ENCODE measurements around the gene RYR2. TPM values are rescaled to one million over a fixed set of nuclear protein-coding genes. Genes with fewer than 3 reads are reported as not detected.

Gene RYR2
- total RNA-seq, 1 experiment from 2014 or later = 2.8 TPM

DNA sequence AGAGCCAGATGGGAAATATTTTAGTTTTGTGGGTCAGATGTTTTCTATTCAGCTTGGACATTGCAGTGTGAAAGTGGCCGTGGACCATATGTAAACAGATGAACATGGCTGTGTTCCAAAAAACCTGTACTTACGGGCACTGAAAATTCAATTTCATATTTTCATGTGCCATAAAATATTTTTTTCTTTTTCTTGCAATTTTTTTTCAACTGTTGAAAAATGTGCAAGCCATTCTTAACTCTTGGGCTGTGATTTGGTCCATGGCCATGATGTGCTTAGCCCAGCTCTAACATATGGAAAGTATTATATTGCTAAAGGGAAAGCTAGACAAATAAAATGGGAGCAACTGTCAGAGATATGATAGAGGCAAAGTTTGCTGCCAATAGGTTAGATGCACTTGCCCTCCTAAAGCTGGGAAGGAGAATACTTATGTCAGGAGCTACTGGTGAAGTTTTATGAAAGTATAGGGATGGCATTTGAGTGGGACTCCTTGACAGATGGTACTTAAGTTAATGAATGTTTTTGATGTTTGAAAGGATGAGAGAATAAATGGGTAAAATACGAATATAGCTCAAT, 240.3 kb downstream of the RYR2 start:
- no peaks in the 10 kb centered on the region for H3K36me3 ChIP-seq (ENCODE audit: insufficient read depth, low read length, poor library complexity, severe bottlenecking)
- H3K9me3 ChIP-seq (ENCODE audit: low read depth, low read length, poor library complexity, severe bottlenecking) = no peaks in the 10 kb centered on the region
- H3K27ac ChIP-seq (ENCODE audit: low read depth, low read length, poor library complexity, severe bottlenecking) = no peak overlapping the region
- no peaks in the 10 kb centered on the region for H3K4me1 ChIP-seq (ENCODE audit: insufficient read depth, low read length, poor library complexity, severe bottlenecking)
- ChIA-PET POLR2A (ENCODE audit: low non-redundant PET) (no interaction called here), CTCF (no interaction called here)
- intact Hi-C loops (cut with micrococcal nuclease; ENCODE audit: unreplicated experiment) = no loop called here
- no peak for DNase-seq (ENCODE audit: low spot score)
- no peak for TF ChIP-seq EZH2 (IDR thresholded peaks at IDR 0.05; ENCODE audit: borderline replicate concordance, low read depth, low read length, poor library complexity, severe bottlenecking)
- TF ChIP-seq, protein P1, sequence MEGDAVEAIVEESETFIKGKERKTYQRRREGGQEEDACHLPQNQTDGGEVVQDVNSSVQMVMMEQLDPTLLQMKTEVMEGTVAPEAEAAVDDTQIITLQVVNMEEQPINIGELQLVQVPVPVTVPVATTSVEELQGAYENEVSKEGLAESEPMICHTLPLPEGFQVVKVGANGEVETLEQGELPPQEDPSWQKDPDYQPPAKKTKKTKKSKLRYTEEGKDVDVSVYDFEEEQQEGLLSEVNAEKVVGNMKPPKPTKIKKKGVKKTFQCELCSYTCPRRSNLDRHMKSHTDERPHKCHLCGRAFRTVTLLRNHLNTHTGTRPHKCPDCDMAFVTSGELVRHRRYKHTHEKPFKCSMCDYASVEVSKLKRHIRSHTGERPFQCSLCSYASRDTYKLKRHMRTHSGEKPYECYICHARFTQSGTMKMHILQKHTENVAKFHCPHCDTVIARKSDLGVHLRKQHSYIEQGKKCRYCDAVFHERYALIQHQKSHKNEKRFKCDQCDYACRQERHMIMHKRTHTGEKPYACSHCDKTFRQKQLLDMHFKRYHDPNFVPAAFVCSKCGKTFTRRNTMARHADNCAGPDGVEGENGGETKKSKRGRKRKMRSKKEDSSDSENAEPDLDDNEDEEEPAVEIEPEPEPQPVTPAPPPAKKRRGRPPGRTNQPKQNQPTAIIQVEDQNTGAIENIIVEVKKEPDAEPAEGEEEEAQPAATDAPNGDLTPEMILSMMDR (conservative IDR thresholded peaks at IDR 0.05; ENCODE audit: low read depth, low read length) = no peak
- BruUV-seq (replicated peaks) = no TSS peak
- H3K27me3 ChIP-seq (replicated peaks; ENCODE audit: insufficient read depth, low read depth, low read length, poor library complexity) = no peaks in the 10 kb centered on the region
- no peak overlapping the region for H3K4me3 ChIP-seq (ENCODE audit: low read depth, low read length, poor library complexity, severe bottlenecking)

DNA sequence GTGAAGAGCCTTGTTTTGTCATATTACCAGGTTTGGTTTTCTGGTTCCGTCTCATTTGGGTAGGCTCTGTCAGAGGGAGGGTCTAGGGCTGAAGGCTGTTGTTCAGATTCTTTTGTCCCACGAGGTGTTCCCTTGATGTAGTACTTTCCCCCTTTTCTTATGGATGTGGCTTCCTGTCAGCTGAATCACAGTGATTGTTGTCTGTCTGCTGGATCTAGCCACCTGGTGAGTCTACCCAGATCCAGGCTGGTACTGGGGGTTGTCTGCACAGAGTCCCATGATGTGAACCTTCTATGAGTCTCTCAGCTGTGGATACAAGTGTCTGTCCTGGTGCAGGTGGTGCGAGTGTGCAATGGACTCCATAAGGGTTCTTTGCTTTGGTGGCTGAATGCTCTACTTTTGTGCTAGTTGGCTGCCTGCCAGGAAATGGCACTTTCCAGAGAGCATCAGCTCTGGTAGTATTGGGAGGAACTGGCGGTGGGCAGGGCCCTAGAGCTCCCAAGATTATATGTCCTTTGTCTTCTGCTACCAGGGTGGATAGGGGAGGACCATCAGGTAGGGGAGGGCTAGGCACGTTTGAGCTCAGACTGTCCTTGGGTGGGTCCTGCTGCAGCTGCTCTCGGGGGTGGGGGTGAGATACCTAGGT, 246.0 kb downstream of the RYR2 start:
- no peaks in the 10 kb centered on the region for H3K36me3 ChIP-seq (ENCODE audit: insufficient read depth, low read length, poor library complexity, severe bottlenecking)
- H3K27me3 ChIP-seq (replicated peaks; ENCODE audit: insufficient read depth, low read depth, low read length, poor library complexity) = no peaks in the 10 kb centered on the region
- H3K4me3 ChIP-seq (ENCODE audit: low read depth, low read length, poor library complexity, severe bottlenecking) = no peak overlapping the region
- TF ChIP-seq EZH2 (IDR thresholded peaks at IDR 0.05; ENCODE audit: borderline replicate concordance, low read depth, low read length, poor library complexity, severe bottlenecking) = no peak
- TF ChIP-seq, protein P1 (conservative IDR thresholded peaks at IDR 0.05; ENCODE audit: low read depth, low read length) = no peak
- H3K4me1 ChIP-seq (ENCODE audit: insufficient read depth, low read length, poor library complexity, severe bottlenecking) = no peaks in the 10 kb centered on the region
- peak; percentile 1 for DNase-seq (ENCODE audit: low spot score)
- H3K9me3 ChIP-seq (ENCODE audit: low read depth, low read length, poor library complexity, severe bottlenecking) = no peaks in the 10 kb centered on the region
- ChIA-PET CTCF (no interaction called here), POLR2A (ENCODE audit: low non-redundant PET) (no interaction called here)
- BruUV-seq (replicated peaks) = no TSS peak
- intact Hi-C loops (cut with micrococcal nuclease; ENCODE audit: unreplicated experiment) = no loop called here
- H3K27ac ChIP-seq (ENCODE audit: low read depth, low read length, poor library complexity, severe bottlenecking) = no peak overlapping the region

GRCh38 chr1:237293804-237294203, 251.8 kb downstream of the RYR2 start:
- H3K36me3 ChIP-seq (ENCODE audit: insufficient read depth, low read length, poor library complexity, severe bottlenecking) = no peaks in the 10 kb centered on the region
- intact Hi-C loops (cut with micrococcal nuclease; ENCODE audit: unreplicated experiment) = no loop called here
- H3K9me3 ChIP-seq (ENCODE audit: low read depth, low read length, poor library complexity, severe bottlenecking) = no peaks in the 10 kb centered on the region
- H3K4me3 ChIP-seq (ENCODE audit: low read depth, low read length, poor library complexity, severe bottlenecking) = no peak overlapping the region
- TF ChIP-seq EZH2 (IDR thresholded peaks at IDR 0.05; ENCODE audit: borderline replicate concordance, low read depth, low read length, poor library complexity, severe bottlenecking) = no peak
- TF ChIP-seq, protein P1 (conservative IDR thresholded peaks at IDR 0.05; ENCODE audit: low read depth, low read length) = no peak
- DNase-seq (ENCODE audit: low spot score) = no peak
- ChIA-PET CTCF (no interaction called here), POLR2A (ENCODE audit: low non-redundant PET) (no interaction called here)
- H3K27ac ChIP-seq (ENCODE audit: low read depth, low read length, poor library complexity, severe bottlenecking) = no peak overlapping the region
- H3K27me3 ChIP-seq (replicated peaks; ENCODE audit: insufficient read depth, low read depth, low read length, poor library complexity) = no peaks in the 10 kb centered on the region
- H3K4me1 ChIP-seq (ENCODE audit: insufficient read depth, low read length, poor library complexity, severe bottlenecking) = no peaks in the 10 kb centered on the region
- BruUV-seq (replicated peaks) = no TSS peak

Measured in A673 (cell line).